AG04450 (cell line): ENCODE results near the gene INHBC. TPM values are rescaled to one million over a fixed set of nuclear protein-coding genes. Genes with fewer than 3 reads are reported as not detected.

Source experiments
- CTCF ChIA-PET: fragments of 300-600, 350-600 bp; formaldehyde crosslinking; extraction: SDS; loops from one replicate; lab custom pipeline; 2022; ENCODE audit warnings: antibody characterized with exemption, inconsistent platforms; lab: Charles Lee
- POLR2A ChIA-PET: fragments of 350-600 bp; formaldehyde crosslinking; extraction: SDS; loops from one replicate; lab custom pipeline; 2021; ENCODE audit warnings: antibody characterized with exemption, inconsistent platforms; lab: Yijun Ruan, JAX
- DNase-seq: peaks from one replicate; pipeline ENCODE4 v3.0.0-alpha.2; 2011; ENCODE audit warnings: low read depth, low spot score
- H3K27ac ChIP-seq: one replicate; pipeline ENCODE4 v1.5.1; 2012; ENCODE audit warnings: low read depth, low read length, control low read depth
- H3K27me3 ChIP-seq: one replicate; pipeline ENCODE4 v1.6.0; 2012; ENCODE audit warnings: low read length; ENCODE audit not compliant: control insufficient read depth, insufficient read depth
- H3K4me3 ChIP-seq: 2 replicates; pipeline ENCODE4 v1.5.1; 2011; ENCODE audit warnings: mild to moderate bottlenecking, low read depth, low read length, control low read depth
- H3K9me3 ChIP-seq: 2 replicates; pipeline ENCODE4 v1.5.1; 2012; ENCODE audit warnings: low read length; ENCODE audit not compliant: control insufficient read depth, insufficient read depth
- polyA plus RNA-seq: library from polyadenylated mRNA; depleted of rRNA; stranded (reverse); fragments of >200 nt; gene quantifications from 2 replicates; pipeline ENCODE4 v1.2.3, GENCODE V29; 2011
- TF ChIP-seq, protein P1 (sequence below): IDR thresholded peaks from 2 replicates; pipeline ENCODE4 v1.5.1; 2011; ENCODE audit warnings: low read depth, low read length, control low read depth, inconsistent platforms

Gene INHBC
- polyA plus RNA-seq, 1 experiment: not detected

DNA sequence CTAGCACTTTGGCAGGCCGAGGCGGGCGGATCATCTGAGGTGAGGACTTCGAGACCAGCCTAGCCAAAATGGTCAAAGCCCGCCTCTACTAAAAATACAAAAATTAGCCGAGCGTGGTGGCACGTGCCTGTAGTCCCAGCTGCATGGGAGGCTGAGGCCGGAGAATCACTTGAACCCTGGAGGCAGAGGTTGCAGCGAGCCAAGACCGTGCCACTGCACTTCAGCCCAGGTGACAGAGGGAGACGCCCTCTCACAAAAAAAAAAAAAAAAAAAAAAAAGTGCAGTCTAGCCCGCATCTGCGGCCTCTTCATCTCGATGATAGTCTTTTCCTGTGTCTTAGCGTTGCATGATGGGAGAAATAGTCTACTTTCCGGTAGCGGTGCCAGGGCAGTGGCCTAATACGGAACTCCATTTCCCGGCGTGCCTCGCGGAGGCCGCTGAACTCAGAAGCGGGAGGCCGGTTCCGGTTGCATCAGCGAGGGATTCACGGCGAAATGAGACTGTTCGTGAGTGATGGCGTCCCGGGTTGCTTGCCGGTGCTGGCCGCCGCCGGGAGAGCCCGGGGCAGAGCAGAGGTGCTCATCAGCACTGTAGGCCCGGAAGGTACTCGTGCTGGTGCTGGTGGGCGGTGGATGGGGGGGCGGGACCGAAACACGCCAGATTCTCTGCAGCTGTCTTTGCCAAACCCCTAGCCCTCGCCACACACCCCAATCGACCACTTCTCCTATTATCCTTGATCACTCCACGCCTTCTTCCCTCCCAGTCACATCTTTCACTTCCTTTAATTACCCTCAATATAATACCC lies 53.2 kb downstream of the INHBC start, which contains the start of gene MARS1:
Gene MARS1, plus strand, starts transcription at position 472 of the 805 bp plus-strand sequence. Its CDS starts 23 bp downstream, at position 495.
- CTCF ChIA-PET: no interaction called here
- POLR2A ChIA-PET: interaction anchor here (0.7 kb wide), 1 partner anchor 175 kb away, joined by 7 read pairs; no protein-coding TSS in a partner anchor

DNA sequence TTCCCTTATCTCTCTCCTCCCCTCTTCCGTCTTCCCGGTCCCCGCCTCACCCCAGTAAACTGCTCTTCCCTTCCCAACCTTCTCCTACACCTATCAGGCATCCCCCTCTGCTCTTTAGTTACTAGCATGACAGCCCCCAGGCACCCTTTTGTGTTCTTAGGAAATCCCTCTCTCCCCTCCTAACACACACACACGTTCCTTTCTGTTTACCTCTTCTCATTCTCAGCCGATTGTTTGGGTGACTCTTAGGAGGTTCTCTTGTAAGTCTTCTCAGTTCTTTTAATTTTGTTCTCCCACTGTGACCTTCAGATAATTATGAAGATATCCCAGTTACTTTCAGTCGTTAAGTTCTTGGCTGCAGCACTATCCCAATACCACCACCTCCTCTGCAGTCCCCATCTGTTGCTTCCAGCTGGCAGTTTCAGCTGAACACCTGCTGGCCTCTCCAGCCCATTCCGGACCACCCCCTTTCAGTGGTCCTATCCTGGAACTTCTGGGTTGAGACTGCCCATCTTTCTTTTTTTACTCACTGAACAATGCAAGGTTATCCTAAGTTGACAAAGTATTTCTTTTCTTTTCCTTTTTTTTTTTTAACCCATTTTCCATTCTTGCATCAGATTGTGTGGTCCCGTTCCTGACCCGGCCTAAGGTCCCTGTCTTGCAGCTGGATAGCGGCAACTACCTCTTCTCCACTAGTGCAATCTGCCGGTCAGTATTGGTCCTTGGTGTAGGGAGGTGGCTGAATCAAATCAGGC lies 54.0 kb downstream of the INHBC start:
- Histone ChIP-seq H3K27ac (peak overlapping the region; percentile 84), H3K9me3 (no peaks in the 10 kb centered on the region; the same call in 1 of the 2 replicates), H3K27me3 (no peaks in the 10 kb centered on the region), H3K4me3 (peak overlapping the region; percentile 100)
- TF ChIP-seq, protein P1, sequence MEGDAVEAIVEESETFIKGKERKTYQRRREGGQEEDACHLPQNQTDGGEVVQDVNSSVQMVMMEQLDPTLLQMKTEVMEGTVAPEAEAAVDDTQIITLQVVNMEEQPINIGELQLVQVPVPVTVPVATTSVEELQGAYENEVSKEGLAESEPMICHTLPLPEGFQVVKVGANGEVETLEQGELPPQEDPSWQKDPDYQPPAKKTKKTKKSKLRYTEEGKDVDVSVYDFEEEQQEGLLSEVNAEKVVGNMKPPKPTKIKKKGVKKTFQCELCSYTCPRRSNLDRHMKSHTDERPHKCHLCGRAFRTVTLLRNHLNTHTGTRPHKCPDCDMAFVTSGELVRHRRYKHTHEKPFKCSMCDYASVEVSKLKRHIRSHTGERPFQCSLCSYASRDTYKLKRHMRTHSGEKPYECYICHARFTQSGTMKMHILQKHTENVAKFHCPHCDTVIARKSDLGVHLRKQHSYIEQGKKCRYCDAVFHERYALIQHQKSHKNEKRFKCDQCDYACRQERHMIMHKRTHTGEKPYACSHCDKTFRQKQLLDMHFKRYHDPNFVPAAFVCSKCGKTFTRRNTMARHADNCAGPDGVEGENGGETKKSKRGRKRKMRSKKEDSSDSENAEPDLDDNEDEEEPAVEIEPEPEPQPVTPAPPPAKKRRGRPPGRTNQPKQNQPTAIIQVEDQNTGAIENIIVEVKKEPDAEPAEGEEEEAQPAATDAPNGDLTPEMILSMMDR: no peak
- CTCF ChIA-PET: interaction anchor here (0.7 kb wide), 1 partner anchor 25 kb away, joined by 3 read pairs; no protein-coding TSS in a partner anchor
- POLR2A ChIA-PET: no interaction called here
- DNase-seq: no peak

More for the DNA sequence above, 53.2 kb downstream of the INHBC start, which contains the start of gene MARS1:
- Histone ChIP-seq H3K27ac (peak within 1 kb of the TSS; percentile 84), H3K4me3 (peak within 1 kb of the TSS; percentile 100), H3K27me3 (no peaks in the 10 kb centered on the region), H3K9me3 (no peaks in the 10 kb centered on the region; the same call in 1 of the 2 replicates)
- DNase-seq: peak; percentile 85
- TF ChIP-seq, protein P1: no peak

DNA sequence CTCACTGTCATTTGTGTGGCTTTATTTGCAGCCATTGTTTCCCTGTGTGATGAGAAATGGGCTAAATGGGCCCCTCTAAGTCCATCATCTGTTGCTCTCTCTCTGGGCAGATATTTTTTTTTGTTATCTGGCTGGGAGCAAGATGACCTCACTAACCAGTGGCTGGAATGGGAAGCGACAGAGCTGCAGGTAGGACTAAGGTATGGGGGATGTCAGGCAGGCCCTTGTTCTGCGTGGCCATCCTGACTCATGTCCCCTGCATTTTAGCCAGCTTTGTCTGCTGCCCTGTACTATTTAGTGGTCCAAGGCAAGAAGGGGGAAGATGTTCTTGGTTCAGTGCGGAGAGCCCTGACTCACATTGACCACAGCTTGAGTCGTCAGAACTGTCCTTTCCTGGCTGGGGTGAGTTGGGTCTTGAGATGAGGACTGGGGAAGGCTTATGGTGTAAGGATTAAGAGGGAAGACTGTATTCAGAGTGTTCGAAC lies 54.6 kb downstream of the INHBC start:
- POLR2A ChIA-PET: no interaction called here
- TF ChIP-seq, protein P1: no peak
- H3K9me3 ChIP-seq: no peaks in the 10 kb centered on the region; the same call in 1 of the 2 replicates
- H3K27ac ChIP-seq: no peak overlapping the region
- CTCF ChIA-PET: interaction anchor here (0.7 to 1.1 kb wide), 2 partner anchors 26 to 31 kb away, joined by 3 to 4 read pairs; no protein-coding TSS in a partner anchor
- no peak for DNase-seq
- H3K4me3 ChIP-seq: peak overlapping the region; percentile 100
- H3K27me3 ChIP-seq: no peaks in the 10 kb centered on the region

DNA sequence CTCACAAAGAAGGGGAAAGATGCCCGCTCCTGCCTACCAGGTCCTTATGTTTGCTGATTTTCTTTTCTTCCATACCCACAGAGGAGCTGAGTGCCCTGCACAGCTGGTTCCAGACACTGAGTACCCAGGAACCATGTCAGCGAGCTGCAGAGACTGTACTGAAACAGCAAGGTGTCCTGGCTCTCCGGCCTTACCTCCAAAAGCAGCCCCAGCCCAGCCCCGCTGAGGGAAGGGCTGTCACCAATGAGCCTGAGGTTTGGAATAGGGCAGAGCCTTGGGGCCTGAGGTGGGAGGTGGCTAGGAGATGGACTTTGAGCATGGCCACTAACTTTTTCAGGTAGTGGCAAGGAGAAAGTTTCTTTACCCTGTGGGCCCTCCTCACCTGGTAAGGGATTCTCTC lies 55.5 kb downstream of the INHBC start:
- no peak for DNase-seq
- H3K4me3 ChIP-seq: no peak overlapping the region
- POLR2A ChIA-PET: no interaction called here
- CTCF ChIA-PET: interaction anchor here (1.1 kb wide), 1 partner anchor 32 kb away, joined by 4 read pairs; no protein-coding TSS in a partner anchor
- no peaks in the 10 kb centered on the region; the same call in 1 of the 2 replicates for H3K9me3 ChIP-seq
- no peaks in the 10 kb centered on the region for H3K27me3 ChIP-seq
- no peak overlapping the region for H3K27ac ChIP-seq
- TF ChIP-seq, protein P1: no peak
